ENCODE measurements around the gene SIK3.

- TF ChIP-seq CTCF (IDR thresholded peaks at IDR 0.05) (no peak), ZFX (IDR thresholded peaks at IDR 0.05; ENCODE audit: borderline replicate concordance) (no peak)
These were observed 236.0 kb downstream of the SIK3 start for GRCh38 chr11:116862185-116862584.
